ENCODE results near the gene PLEKHG3. TPM values are rescaled to one million over a fixed set of nuclear protein-coding genes. Genes with fewer than 3 reads are reported as not detected.

Gene PLEKHG3
- total and polyA plus RNA-seq, 2 experiments from 2014 or later = 23.0 to 83.1 TPM

GRCh38 chr14:64700894-64701293 lies 3.3 kb upstream of the PLEKHG3 start:
- peaks cover 64% of the 10 kb centered on the region for H3K4me1 Mint-ChIP-seq
- peak overlapping the region; percentile 37; the same call in 1 of the 3 replicates for H3K4me3 Mint-ChIP-seq
- Histone ChIP-seq H2AFZ (no peak overlapping the region), H3K27ac (ENCODE audit: low read depth) (peak overlapping the region; percentile 85), H3K27me3 (ENCODE audit: insufficient read depth) (peaks cover 5% of the 10 kb centered on the region; the same call in 1 of the 2 replicates), H3K79me2 (replicated peaks; ENCODE audit: insufficient read depth) (peaks cover 15% of the 10 kb centered on the region), H3K4me2 (peak overlapping the region; percentile 95), H3K4me1 (ENCODE audit: insufficient read depth) (peaks cover 61% of the 10 kb centered on the region), H3K9me2 (ENCODE audit: insufficient read depth) (no peaks in the 10 kb centered on the region), H4K20me1 (replicated peaks; ENCODE audit: insufficient read depth) (no peaks in the 10 kb centered on the region), H3K4me3 (peak overlapping the region; percentile 21), H3F3A (replicated peaks; ENCODE audit: low read depth) (peaks cover 25% of the 10 kb centered on the region; the same call in 1 of the 2 replicates), H3K36me3 (ENCODE audit: insufficient read depth) (no peaks in the 10 kb centered on the region)
- ATAC-seq (no peak), DNase-seq (ENCODE audit: low spot score) (no peak)
- no peaks in the 10 kb centered on the region for H3K36me3 Mint-ChIP-seq (ENCODE audit: low read depth)
- H3K27me3 Mint-ChIP-seq (ENCODE audit: insufficient read depth, low read depth, poor library complexity) = peaks cover 10% of the 10 kb centered on the region
- TF ChIP-seq CREB1 (CRISPR knock-in tag; IDR thresholded peaks at IDR 0.05; ENCODE audit: low read depth) (no peak), JUNB (IDR thresholded peaks at IDR 0.05; ENCODE audit: unreplicated experiment) (no peak), EZH2phosphoT487 (IDR thresholded peaks at IDR 0.05; ENCODE audit: unreplicated experiment) (no peak), ZNF331 (CRISPR knock-in tag; IDR thresholded peaks at IDR 0.05; ENCODE audit: low read depth) (no peak), ZNF462 (CRISPR knock-in tag; IDR thresholded peaks at IDR 0.05) (no peak), STAT1 (IDR thresholded peaks at IDR 0.05; ENCODE audit: unreplicated experiment) (no peak), REST (IDR thresholded peaks at IDR 0.05; ENCODE audit: unreplicated experiment) (no peak), POLR2AphosphoS5 (IDR thresholded peaks at IDR 0.05; ENCODE audit: low read depth) (no peak), NANOG (IDR thresholded peaks at IDR 0.05; ENCODE audit: borderline replicate concordance) (no peak)
- H3K27ac Mint-ChIP-seq = peak overlapping the region; percentile 62; the same call in 1 of the 2 replicates
- no peaks in the 10 kb centered on the region for H3K9me3 Mint-ChIP-seq
